Natural killer cell (primary cell): ENCODE results near the gene FERMT3. TPM values are rescaled to one million over a fixed set of nuclear protein-coding genes. Genes with fewer than 3 reads are reported as not detected.
A peak's percentile ranks its signal among the peaks of the same experiment; 100 is the strongest.

Experiments
- ATAC-seq, 3 donors: fragments of 150-1000 bp in 2 of 3; fragments of 200-7000 bp in 1 of 3; cut with Tn5 transposase; 1 replicate in 1 of 3; 2 replicates in 2 of 3; pipeline ENCODE4 v1.10.0; 2021; ENCODE audit warnings: mild to moderate bottlenecking in 2 of 3, moderate library complexity in 2 of 3
- DNase-seq, 2 donors: peaks; one replicate each; pipeline versions ENCODE4 v3.0.0 to v3.0.0-alpha.2; 2013 to 2021; ENCODE audit warnings: mixed read lengths in 1 of 2
- H3K27ac ChIP-seq: one replicate; pipeline ENCODE4 v1.5.1; 2013; ENCODE audit warnings: mild to moderate bottlenecking, low read length
- H3K27me3 ChIP-seq: one replicate; pipeline ENCODE4 v1.6.1; 2013; ENCODE audit warnings: low read length; ENCODE audit not compliant: control insufficient read depth, insufficient read depth
- H3K36me3 ChIP-seq: one replicate; pipeline ENCODE4 v1.6.1; 2013; ENCODE audit warnings: low read length; ENCODE audit not compliant: control insufficient read depth, insufficient read depth
- H3K4me1 ChIP-seq: one replicate; pipeline ENCODE4 v1.6.1; 2013; ENCODE audit warnings: low read length; ENCODE audit not compliant: control insufficient read depth, insufficient read depth
- H3K4me3 ChIP-seq: one replicate; pipeline ENCODE4 v1.5.1; 2013; ENCODE audit warnings: low read length
- H3K9me3 ChIP-seq: one replicate; pipeline ENCODE4 v1.6.1; 2013; ENCODE audit warnings: low read length; ENCODE audit not compliant: control insufficient read depth, insufficient read depth
- H3K27ac Mint-ChIP-seq, 2 donors: one replicate each; pipeline ENCODE4 v1.8.0; 2022; ENCODE audit warnings: mild to moderate bottlenecking in 2 of 2, mixed read lengths in 2 of 2, moderate library complexity in 1 of 2
- H3K27me3 Mint-ChIP-seq, 2 donors: one replicate each; pipeline ENCODE4 v1.8.0; 2022; ENCODE audit warnings: low read depth in 2 of 2, mixed read lengths in 2 of 2
- H3K36me3 Mint-ChIP-seq: one replicate; pipeline ENCODE4 v1.8.0; 2022; ENCODE audit warnings: mixed read lengths
- H3K4me1 Mint-ChIP-seq, 2 donors: one replicate each; pipeline ENCODE4 v1.8.0; 2022; ENCODE audit warnings: mixed read lengths in 2 of 2
- H3K4me3 Mint-ChIP-seq: one replicate; pipeline ENCODE4 v1.8.0; 2022; ENCODE audit warnings: mild to moderate bottlenecking, moderate library complexity, mixed read lengths
- H3K9me3 Mint-ChIP-seq, 2 donors: one replicate each; pipeline ENCODE4 v1.8.0; 2022; ENCODE audit warnings: mixed read lengths in 2 of 2
- CTCF ChIP-seq: fragments of 200-600 bp; IDR thresholded peaks from one replicate; pipeline ENCODE4 v1.8.0; 2022; ENCODE audit warnings: antibody characterized with exemption
- WGBS: methylation state at CpG from one replicate; pipeline ENCODE4 v1.1.7; 2013; ENCODE audit warnings: missing lambda C conversion rate; ENCODE audit not compliant: insufficient coverage; 5-methylcytosine and 5-hydroxymethylcytosine counted together
- intact Hi-C: fragments of 100-400 bp; cut with micrococcal nuclease; formaldehyde crosslinking; loops from one replicate; pipeline ENCODE4 v1.14.2; 2022
- total RNA-seq, 4 donors: library from RNA; stranded (reverse); fragments of 120-200 nt in 1 of 4; gene quantifications; one replicate each; pipeline versions ENCODE4 v1.2.3 to v1.2.4, GENCODE V29; 2013 to 2022

The FERMT3 gene
- total RNA-seq, 3 donors from 2014 or later (not counting 1 experiment from before 2014, with no cell fraction given): 194 to 202 (median 196) TPM

DNA sequence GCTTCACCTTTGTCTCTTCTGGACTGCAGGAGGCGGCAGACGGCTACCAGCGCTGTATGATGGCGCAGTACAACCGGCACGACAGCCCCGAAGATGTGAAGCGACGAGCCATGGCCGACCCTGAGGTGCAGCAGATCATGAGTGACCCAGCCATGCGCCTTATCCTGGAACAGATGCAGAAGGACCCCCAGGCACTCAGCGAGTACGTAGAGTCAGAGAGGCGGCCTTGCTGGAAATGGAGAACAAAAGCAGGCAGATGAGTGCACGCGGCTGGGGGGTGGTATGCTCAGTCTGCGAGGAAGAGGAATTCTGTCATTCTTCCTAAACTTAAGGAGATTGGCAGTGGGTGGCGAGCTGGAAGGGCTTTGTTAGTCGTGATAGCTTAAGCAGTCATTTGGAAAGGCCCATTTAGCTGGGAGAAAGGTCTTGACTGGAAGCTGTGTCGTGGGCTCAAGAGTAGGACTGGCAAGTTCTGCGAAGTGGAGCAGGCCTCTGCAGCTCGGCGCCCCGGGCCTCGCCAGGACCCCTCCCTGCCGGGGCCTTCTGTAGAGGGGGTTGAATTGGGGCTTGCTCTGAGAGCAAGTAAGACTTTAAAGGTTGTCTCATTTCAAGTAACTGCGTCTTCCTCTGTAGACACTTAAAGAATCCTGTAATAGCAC is 3.0 kb upstream of the FERMT3 start:
- WGBS: 97% methylated on average over 27 of the region's 27 CpGs
- Mint-ChIP-seq H3K4me1 (peaks cover 22 to 43% of the 10 kb centered on the region in 2 donors), H3K4me3 (peak overlapping the region; percentile 35), H3K36me3 (peaks cover 6% of the 10 kb centered on the region), H3K9me3 (no peaks in the 10 kb centered on the region), H3K27me3 (no peaks in the 10 kb centered on the region), H3K27ac (no peak overlapping the region)
- Histone ChIP-seq H3K36me3 (peaks cover 52% of the 10 kb centered on the region), H3K9me3 (no peaks in the 10 kb centered on the region), H3K27ac (no peak overlapping the region), H3K27me3 (no peaks in the 10 kb centered on the region), H3K4me3 (no peak overlapping the region), H3K4me1 (peaks cover 43% of the 10 kb centered on the region)
- ATAC-seq (no peak), DNase-seq (no peak)
- intact Hi-C loops: loop anchor here (1.0 to 5.0 kb wide), 2 partner anchors 101 to 449 kb away; no protein-coding TSS in a partner anchor
- TF ChIP-seq CTCF: no peak

GRCh38 chr11:64204080-64204440 is 2.5 kb upstream of the FERMT3 start:
- Mint-ChIP-seq H3K4me3 (no peak overlapping the region), H3K27me3 (no peaks in the 10 kb centered on the region), H3K4me1 (peaks cover 25 to 48% of the 10 kb centered on the region in 2 donors), H3K36me3 (peaks cover 6% of the 10 kb centered on the region), H3K9me3 (no peaks in the 10 kb centered on the region), H3K27ac (peak overlapping the region; percentile 77 to 88)
- no peak for ATAC-seq
- no peak for TF ChIP-seq CTCF
- H3K9me3 ChIP-seq: no peaks in the 10 kb centered on the region
- H3K27me3 ChIP-seq: no peaks in the 10 kb centered on the region
- intact Hi-C loops: loop anchor here (1.0 to 5.0 kb wide), 2 partner anchors 100 to 448 kb away; no protein-coding TSS in a partner anchor
- H3K4me3 ChIP-seq: no peak overlapping the region
- no peak overlapping the region for H3K27ac ChIP-seq
- WGBS: 93% methylated on average over 16 of the region's 16 CpGs
- H3K36me3 ChIP-seq: peaks cover 53% of the 10 kb centered on the region
- no peak for DNase-seq
- H3K4me1 ChIP-seq: peaks cover 48% of the 10 kb centered on the region

- Histone ChIP-seq H3K27ac (no peak overlapping the region), H3K9me3 (no peaks in the 10 kb centered on the region), H3K4me3 (no peak overlapping the region), H3K36me3 (peaks cover 56% of the 10 kb centered on the region), H3K27me3 (no peaks in the 10 kb centered on the region), H3K4me1 (peaks cover 50% of the 10 kb centered on the region)
- Mint-ChIP-seq H3K27me3 (no peaks in the 10 kb centered on the region), H3K36me3 (peaks cover 6% of the 10 kb centered on the region), H3K4me1 (peaks cover 28 to 53% of the 10 kb centered on the region in 2 donors), H3K27ac (peak overlapping the region; percentile 77 to 88), H3K4me3 (peak overlapping the region; percentile 74), H3K9me3 (no peaks in the 10 kb centered on the region)
- DNase-seq (peak; percentile 69 to 96), ATAC-seq (peak; percentile 39 to 60 (median 55))
- peak; percentile 68 for TF ChIP-seq CTCF
- WGBS: 29% methylated on average over 6 of the region's 7 CpGs
- intact Hi-C loops: loop anchor here (1.0 to 5.0 kb wide), 2 partner anchors 100 to 448 kb away; no protein-coding TSS in a partner anchor
These were observed 2.0 kb upstream of the FERMT3 start for GRCh38 chr11:64204464-64204989.
